ENCODE measurements around the gene ASTN2. TPM values are rescaled to one million over a fixed set of nuclear protein-coding genes. Genes with fewer than 3 reads are reported as not detected.

The ASTN2 gene
- total and polyA plus RNA-seq, 10 of the 15 experiments (the other 5 are each of a cell fraction or from before 2014, with no cell fraction given): 1.4 to 15.7 (median 7.0) TPM

DNA sequence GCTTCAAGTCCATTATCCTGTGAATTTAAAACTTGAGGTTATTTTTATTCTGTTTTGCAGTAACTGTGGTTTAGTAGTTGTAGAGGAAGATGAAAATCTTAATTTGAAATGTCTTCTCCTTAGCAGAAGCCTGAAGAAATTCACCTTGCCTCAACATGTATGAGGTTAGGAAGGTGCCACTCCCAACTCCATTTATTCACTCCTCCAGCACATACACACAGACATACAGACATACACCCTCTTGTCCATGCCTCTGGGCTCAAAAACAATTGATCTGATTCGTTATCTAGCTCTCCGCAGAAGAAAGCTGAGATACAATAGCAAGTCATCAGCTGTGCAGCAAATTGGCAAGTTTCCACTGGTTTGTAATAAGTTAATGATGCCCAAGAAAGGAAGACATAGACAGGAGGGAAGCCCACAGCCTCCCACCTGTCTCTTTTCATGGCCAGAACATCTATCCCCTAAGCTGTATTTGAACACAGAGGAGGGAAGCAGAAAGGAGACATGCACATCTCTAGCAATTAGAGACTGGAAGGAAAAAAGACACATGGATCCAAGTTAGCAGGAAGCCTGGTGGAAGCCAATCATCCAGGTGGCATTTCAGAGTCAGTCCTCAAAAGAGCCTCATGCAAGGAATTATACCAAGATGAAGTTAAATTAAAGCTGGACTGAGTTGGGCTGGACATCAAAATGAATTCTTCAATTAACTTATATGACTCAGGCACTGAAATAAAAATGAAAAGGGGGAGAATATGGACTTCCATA is 257.9 kb downstream of the ASTN2 start:
- WGBS (ENCODE audit: insufficient coverage, insufficient replicate concordance, low lambda C conversion rate, missing lambda C conversion rate): 31% methylated on average over 2 of the region's 2 CpGs

More for the DNA sequence above, 257.9 kb downstream of the ASTN2 start:
- Histone ChIP-seq H3K9me3 (replicated peaks; ENCODE audit: control insufficient read depth, insufficient read depth, low read length) (no peaks in the 10 kb centered on the region), H4K20me1 (ENCODE audit: control insufficient read depth, insufficient read depth) (no peaks in the 10 kb centered on the region), H3K9ac (ENCODE audit: control insufficient read depth, insufficient read depth, low read length) (no peak overlapping the region), H3K79me2 (ENCODE audit: control insufficient read depth, insufficient read depth, low read length) (no peaks in the 10 kb centered on the region), H3K27me3 (replicated peaks in 1 of 2; ENCODE audit: control insufficient read depth in 2 of 2, insufficient read depth in 2 of 2, low read length in 1 of 2) (no peaks in the 10 kb centered on the region), H3K4me3 (no peak overlapping the region), H3K4me1 (ENCODE audit: control insufficient read depth, insufficient read depth, low read length) (no peaks in the 10 kb centered on the region), H2AFZ (ENCODE audit: control insufficient read depth, low read depth, low read length) (no peak overlapping the region), H3K36me3 (ENCODE audit: control insufficient read depth in 2 of 2, insufficient read depth in 2 of 2, low read length in 1 of 2) (no peaks in the 10 kb centered on the region), H3K4me2 (ENCODE audit: control insufficient read depth, insufficient read depth) (no peak overlapping the region), H3K27ac (ENCODE audit: control insufficient read depth, insufficient read depth) (no peak overlapping the region)
- POLR2A ChIA-PET: no interaction called here
- FAIRE-seq (no peak), ATAC-seq (no peak), DNase-seq (ENCODE audit: low read depth, low spot score) (no peak)
- in situ Hi-C loops (cut with MboI) (no loop called here), intact Hi-C loops (cut with micrococcal nuclease; ENCODE audit: unreplicated experiment) (no loop called here)
- TF ChIP-seq ZBTB4 (CRISPR knock-in tag; IDR thresholded peaks at IDR 0.05): no peak
- no peak for TF ChIP-seq SUZ12 (IDR thresholded peaks at IDR 0.05; ENCODE audit: unreplicated experiment)
- TF ChIP-seq ZZZ3 (IDR thresholded peaks at IDR 0.05; ENCODE audit: control insufficient read depth, insufficient read length, low read depth): no peak
- TF ChIP-seq BHLHE40 (IDR thresholded peaks at IDR 0.05; ENCODE audit: borderline replicate concordance in 1 of 2, low read depth in 2 of 2, low read length in 1 of 2): no peak
- TF ChIP-seq KDM1A (IDR thresholded peaks at IDR 0.05; ENCODE audit: borderline replicate concordance): no peak
- SMC1A ChIA-PET (ENCODE audit: uncharacterized antibody, unreplicated experiment): no interaction called here
- CTCF ChIA-PET: no interaction called here
- RAD21 ChIA-PET (ENCODE audit: unreplicated experiment): no interaction called here
- BruUV-seq (replicated peaks): no TSS peak
